ENCODE data around the gene CRBN.

The CRBN gene

GRCh38 chr3:3178498-3179328, 778 bp downstream of the CRBN start:
- no peak for DNase-seq

GRCh38 chr3:3177861-3178497, 1.5 kb downstream of the CRBN start:
- H3K4me3 Mint-ChIP-seq = peak overlapping the region; percentile 96
- H3K27me3 Mint-ChIP-seq (ENCODE audit: low read depth, poor library complexity) = peaks cover 10% of the 10 kb centered on the region
- DNase-seq = no peak
- no peak overlapping the region for H3K27ac Mint-ChIP-seq
- no peaks in the 10 kb centered on the region for H3K9me3 Mint-ChIP-seq
- H3K4me1 Mint-ChIP-seq = peaks cover 32% of the 10 kb centered on the region
- TF ChIP-seq, protein P1, sequence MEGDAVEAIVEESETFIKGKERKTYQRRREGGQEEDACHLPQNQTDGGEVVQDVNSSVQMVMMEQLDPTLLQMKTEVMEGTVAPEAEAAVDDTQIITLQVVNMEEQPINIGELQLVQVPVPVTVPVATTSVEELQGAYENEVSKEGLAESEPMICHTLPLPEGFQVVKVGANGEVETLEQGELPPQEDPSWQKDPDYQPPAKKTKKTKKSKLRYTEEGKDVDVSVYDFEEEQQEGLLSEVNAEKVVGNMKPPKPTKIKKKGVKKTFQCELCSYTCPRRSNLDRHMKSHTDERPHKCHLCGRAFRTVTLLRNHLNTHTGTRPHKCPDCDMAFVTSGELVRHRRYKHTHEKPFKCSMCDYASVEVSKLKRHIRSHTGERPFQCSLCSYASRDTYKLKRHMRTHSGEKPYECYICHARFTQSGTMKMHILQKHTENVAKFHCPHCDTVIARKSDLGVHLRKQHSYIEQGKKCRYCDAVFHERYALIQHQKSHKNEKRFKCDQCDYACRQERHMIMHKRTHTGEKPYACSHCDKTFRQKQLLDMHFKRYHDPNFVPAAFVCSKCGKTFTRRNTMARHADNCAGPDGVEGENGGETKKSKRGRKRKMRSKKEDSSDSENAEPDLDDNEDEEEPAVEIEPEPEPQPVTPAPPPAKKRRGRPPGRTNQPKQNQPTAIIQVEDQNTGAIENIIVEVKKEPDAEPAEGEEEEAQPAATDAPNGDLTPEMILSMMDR (IDR thresholded peaks at IDR 0.05) = no peak
- peaks cover 26% of the 10 kb centered on the region for H3K36me3 Mint-ChIP-seq (ENCODE audit: low read depth)

More at GRCh38 chr3:3178498-3179328, 778 bp downstream of the CRBN start:
- Mint-ChIP-seq H3K27ac (peak overlapping the region; percentile 58), H3K27me3 (ENCODE audit: low read depth, poor library complexity) (peaks cover 17% of the 10 kb centered on the region), H3K4me3 (peak overlapping the region; percentile 96), H3K4me1 (peaks cover 32% of the 10 kb centered on the region), H3K9me3 (no peaks in the 10 kb centered on the region), H3K36me3 (ENCODE audit: low read depth) (peaks cover 22% of the 10 kb centered on the region)
- TF ChIP-seq, protein P1 (IDR thresholded peaks at IDR 0.05) = no peak

GRCh38 chr3:3172627-3173026, 6.9 kb downstream of the CRBN start:
- no peaks in the 10 kb centered on the region for H3K9me3 Mint-ChIP-seq
- no peaks in the 10 kb centered on the region for H3K27me3 Mint-ChIP-seq (ENCODE audit: low read depth, poor library complexity)
- no peak overlapping the region for H3K4me3 Mint-ChIP-seq
- no peak for DNase-seq
- TF ChIP-seq, protein P1 (IDR thresholded peaks at IDR 0.05) = no peak
- no peak overlapping the region for H3K27ac Mint-ChIP-seq
- peaks cover 38% of the 10 kb centered on the region for H3K36me3 Mint-ChIP-seq (ENCODE audit: low read depth)
- H3K4me1 Mint-ChIP-seq = peaks cover under 1% of the 10 kb centered on the region

- no peak for DNase-seq
- no peaks in the 10 kb centered on the region for H3K27me3 Mint-ChIP-seq (ENCODE audit: low read depth, poor library complexity)
- H3K4me1 Mint-ChIP-seq = no peaks in the 10 kb centered on the region
- TF ChIP-seq, protein P1 (IDR thresholded peaks at IDR 0.05) = peak; percentile 17
- H3K27ac Mint-ChIP-seq = no peak overlapping the region
- H3K9me3 Mint-ChIP-seq = peaks cover 5% of the 10 kb centered on the region
- peaks cover 52% of the 10 kb centered on the region for H3K36me3 Mint-ChIP-seq (ENCODE audit: low read depth)
- no peak overlapping the region for H3K4me3 Mint-ChIP-seq
These were observed 8.5 kb downstream of the CRBN start for GRCh38 chr3:3170998-3171397.

- no peaks in the 10 kb centered on the region for H3K4me1 Mint-ChIP-seq
- H3K4me3 Mint-ChIP-seq = no peak overlapping the region
- peaks cover 24% of the 10 kb centered on the region for H3K9me3 Mint-ChIP-seq
- no peak overlapping the region for H3K27ac Mint-ChIP-seq
- TF ChIP-seq, protein P1 (IDR thresholded peaks at IDR 0.05) = no peak
- peaks cover 65% of the 10 kb centered on the region for H3K36me3 Mint-ChIP-seq (ENCODE audit: low read depth)
- no peak for DNase-seq
- no peaks in the 10 kb centered on the region for H3K27me3 Mint-ChIP-seq (ENCODE audit: low read depth, poor library complexity)
These were observed 13.8 kb downstream of the CRBN start for GRCh38 chr3:3165650-3166049.

Data from nephron progenitor cell (in vitro differentiated cells).